ACHN (cell line): ENCODE results near the gene PTPN3.
"Not testable (repeated sequence)": the region's sequence is repeated elsewhere in the genome, so short reads cannot be mapped to it uniquely, and the experiment has no call there.

Source experiments
- DNase-seq: peaks from one replicate; pipeline ENCODE4 v3.0.0-alpha.2; 2015
- in situ Hi-C: cut with HindIII; loops from 2 replicates; pipeline ENCODE4 v1.10.0; 2017; ENCODE audit warnings: low sequenced_read_pairs, low pct_ligation_motif_present, low pct_unique_long_range_greater_than_20kb

The PTPN3 gene

DNA sequence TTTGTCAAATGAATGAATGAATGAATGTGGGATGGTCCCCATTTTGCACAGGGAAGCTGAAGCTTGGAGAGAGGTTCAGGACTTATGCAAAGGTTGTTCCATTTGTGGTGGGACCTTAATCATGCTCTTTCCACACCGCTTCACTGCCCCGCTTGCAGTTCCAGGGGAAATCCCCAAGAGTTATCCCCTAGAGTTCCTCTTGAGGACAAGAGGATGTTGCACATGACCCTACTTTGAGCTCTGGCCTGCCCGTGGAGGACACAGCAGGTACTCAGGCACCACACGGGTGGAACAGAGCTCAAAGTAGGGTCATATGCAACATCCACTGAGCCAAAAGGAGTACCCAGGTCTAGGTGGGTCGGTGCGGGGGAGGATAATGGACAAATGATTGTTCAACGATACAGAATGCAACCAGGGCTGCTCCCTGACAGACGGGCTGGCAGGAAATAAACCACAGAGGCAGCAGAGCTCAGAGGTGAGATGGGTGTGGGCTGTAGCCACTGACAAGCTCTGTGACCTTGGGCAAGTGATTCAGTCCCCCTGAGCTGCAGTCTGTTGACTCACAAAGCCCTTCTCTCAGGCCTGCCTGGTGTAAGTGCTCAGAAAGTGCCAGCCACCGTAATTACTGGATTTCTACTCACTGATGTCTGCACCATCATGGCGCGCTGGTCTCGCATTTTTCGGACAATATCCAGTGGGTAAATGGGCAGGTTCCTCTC, 116.9 kb downstream of the PTPN3 start:
- in situ Hi-C loops, result no loop called here
- peak; percentile 33 for DNase-seq

DNA sequence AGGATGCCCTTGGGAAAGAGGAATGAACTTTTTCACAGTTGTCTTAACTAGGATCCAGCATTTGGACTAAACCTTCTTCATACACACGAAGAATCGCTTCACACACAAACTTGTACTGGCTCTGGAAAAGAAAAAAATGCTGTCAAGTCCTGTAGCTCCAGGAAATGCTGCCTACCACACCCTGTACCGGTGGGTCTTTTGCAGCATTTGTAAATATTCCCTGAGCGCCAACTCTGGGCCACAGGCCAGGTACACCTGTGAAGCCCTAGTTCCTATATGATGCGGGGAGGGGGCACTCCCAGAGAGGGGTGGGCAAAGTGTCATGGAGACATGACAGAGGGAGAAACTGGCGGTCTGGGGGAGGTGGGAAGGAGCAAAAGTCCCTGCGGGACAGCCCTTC, 118.6 kb downstream of the PTPN3 start:
- in situ Hi-C loops, result no loop called here
- DNase-seq, result no peak

DNA sequence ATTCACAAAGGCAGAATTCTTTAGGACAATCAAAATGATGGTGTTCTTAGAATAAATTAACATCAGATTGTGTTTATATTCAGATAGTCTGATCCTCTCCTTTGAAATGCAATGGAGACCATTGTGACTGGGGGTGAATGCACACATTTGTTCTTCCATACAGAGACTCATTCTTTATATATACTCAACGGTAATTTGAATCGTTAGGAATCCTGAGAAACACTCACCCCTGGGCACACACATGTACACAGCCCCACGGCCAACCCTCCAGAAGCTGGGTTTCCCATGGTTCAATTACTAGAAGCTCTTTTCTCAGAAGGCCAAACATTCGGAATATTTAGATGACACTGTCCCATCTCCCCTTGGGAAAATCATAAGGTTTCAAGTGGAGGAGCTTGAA, 119.8 kb downstream of the PTPN3 start:
- no peak for DNase-seq
- in situ Hi-C loops, result no loop called here

DNA sequence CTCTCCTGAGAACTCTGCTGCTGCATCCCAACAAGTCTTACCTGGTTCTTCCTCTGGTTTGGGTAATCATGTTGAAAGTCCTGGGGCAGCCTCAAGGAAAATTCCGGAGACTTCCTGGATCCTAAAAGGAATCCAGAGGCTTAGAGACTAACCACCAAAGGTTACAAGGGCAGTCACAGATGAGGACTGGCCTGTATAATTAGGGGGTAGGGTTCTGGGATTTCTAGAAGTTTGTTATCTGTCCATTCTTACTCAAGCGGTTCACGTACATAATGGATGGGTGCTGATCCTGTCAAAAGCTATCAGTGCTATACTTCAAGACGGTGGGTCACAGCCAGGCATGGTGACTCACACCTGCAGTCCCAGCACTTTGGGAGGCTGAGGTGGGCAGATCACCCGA, 125.9 kb downstream of the PTPN3 start:
- no peak for DNase-seq
- in situ Hi-C loops, result no loop called here

DNA sequence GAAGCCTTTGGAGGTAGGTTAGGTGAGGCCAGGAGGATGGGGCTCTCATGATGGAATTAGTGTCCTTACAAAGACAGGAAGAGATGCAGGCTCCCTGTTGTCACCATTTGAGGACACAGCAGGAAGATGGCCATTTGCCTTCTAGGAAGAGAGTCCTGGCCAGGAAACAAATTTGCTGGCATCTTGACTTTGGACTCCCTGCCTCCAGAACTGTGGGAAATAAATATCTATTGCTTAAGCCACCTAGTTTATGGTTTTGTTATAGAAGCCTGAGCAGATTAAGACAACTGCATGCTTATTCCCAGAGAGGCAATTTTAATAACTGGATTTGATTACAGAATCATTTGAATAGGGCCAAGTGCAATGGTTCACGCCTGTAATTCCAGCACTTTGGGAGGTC, 126.7 kb downstream of the PTPN3 start:
- no peak for DNase-seq
- in situ Hi-C loops, result no loop called here

DNA sequence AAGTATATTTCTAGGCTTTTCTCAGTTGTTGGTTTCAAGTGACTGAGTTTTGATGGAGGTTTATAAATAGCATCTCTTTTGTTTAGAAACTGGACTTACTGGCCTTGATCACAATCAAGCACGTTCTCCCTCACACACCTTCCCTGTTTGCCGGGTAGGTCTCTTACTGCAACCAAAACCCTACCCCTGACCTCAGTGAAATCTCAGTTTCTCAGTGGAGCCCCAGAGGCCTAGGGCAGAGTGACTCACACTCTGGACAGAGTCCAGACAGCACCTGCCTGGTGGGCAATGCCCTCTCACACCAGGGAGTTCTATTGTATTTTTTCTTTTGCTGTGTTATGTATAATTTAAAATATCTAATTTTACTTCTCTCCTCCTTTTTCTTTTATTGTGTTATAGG, 128.8 kb downstream of the PTPN3 start:
- in situ Hi-C loops, result no loop called here
- DNase-seq, result no peak

DNA sequence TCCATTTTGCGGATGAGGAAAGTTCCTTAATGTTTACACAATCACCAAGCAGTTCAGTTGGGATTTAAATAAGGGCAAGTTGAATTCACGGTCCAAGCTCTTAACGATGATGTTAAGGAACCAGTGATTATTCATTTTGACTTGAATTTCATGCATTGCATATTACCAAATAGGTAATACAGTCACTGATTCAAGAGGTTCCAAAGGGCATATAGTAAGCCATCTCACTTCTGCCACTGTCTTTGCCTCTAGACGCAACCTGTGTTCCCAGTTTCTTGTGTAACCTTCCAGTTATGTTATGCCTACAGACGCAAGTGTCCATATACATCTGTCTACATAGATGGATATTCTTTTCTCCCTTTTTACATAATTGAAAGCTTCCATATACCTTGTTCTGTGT, 137.3 kb downstream of the PTPN3 start:
- in situ Hi-C loops, result no loop called here
- no peak for DNase-seq

DNA sequence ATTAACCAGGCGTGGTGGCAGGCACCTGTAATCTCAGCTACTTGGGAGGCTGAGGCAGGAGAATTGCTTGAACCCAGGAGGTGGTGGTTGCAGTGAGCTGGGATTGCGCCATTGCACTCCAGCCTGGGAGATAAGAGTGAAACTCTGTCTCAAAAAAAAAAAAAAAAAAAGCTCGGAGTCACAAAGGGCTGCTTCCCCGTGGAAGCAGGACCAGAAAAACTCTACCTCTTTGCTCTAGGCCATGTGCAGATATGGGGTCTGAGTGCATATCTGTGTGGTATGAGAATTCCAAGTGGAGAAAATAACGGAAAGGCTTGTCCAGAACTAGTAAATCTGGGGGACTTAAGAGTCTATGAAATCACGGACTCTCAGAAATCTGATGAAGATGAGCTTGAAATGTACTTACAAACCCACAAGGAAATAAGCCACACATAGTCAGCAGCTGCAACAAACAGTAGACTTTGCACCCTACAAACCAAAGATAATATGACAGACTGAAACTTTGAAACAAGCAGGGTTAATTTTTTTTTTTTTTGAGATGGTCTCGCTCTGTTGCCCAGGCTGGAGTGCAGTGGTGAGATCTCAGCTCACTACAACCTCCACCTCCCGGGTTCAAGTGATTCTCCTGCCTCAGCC, 139.0 kb downstream of the PTPN3 start:
- in situ Hi-C loops, DNase-seq: not testable (repeated sequence)

DNA sequence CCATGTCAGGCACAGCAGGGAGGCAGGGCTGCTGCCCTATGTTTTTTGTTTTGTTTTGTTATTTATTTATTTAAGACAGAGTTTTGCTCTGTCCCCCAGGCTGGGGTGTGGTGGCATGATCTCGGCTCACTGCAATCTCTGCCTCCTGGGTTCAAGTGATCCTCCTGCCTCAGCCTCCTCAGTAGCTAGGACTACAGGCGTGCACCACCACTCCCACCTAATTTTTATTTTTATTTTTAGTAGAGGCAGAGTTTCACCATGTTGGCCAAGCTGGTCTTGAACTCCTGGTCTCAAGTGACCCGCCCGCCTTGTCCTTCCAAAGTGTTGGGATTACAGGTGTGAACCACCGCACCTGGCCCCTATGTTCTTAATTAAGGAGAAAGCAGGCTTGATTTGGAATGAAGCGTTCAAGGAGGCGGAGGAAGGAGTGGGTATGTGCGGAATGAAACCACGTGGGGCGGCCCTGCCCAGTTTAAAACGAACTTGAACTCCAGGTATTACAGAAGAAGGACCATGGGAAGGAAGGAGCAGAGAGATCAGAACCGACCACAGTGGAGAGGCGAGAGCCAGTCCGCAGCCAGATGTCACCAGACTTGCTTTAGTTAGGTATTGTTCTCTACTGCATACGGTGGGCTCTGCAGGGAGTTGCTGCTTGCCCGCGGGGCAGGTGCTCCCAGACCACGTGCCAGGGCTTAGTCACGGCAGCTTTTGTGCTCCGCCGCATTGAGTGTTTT, 142.4 kb downstream of the PTPN3 start:
- DNase-seq, result no peak
- in situ Hi-C loops, result no loop called here

DNA sequence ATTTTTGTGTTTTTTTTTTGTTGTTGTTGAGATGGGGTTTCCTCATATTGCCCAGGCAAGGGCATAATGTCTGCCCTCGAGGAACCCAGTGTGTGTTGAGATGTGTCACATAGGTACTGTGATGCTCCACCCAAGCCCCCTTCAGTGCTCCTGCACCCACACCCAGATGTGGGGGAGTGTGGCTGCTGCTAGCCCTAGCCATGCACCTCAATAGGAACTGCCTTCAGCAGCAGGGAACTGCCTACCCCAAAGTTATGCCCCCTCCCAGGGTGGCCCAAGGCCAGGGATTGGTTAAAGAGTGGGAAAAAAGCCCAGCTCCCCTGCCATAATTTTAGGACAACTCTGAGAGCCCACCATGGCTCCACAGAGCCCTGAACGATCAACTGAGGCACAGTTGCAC, 143.9 kb downstream of the PTPN3 start:
- in situ Hi-C loops, result no loop called here
- DNase-seq, result no peak

DNA sequence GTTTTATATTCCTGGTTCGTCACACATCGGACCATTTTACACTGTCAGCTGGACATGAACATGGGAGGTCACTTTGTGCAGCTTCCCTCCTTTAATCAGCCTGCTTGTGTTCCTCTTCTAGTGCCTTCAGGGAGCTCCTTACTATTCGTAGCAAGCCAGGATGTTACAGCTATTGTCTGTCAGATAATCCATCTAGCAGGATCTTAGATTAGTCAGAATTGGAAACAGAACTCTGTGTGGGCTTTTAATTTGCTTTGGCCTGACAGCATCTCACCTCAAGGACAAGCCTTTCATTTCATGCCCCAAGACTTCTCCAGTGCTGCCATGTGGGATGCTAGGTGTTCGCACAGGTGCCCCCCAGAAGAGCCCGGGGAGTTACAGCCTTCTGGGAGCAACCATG, 147.1 kb downstream of the PTPN3 start:
- DNase-seq, result no peak
- in situ Hi-C loops, result no loop called here

DNA sequence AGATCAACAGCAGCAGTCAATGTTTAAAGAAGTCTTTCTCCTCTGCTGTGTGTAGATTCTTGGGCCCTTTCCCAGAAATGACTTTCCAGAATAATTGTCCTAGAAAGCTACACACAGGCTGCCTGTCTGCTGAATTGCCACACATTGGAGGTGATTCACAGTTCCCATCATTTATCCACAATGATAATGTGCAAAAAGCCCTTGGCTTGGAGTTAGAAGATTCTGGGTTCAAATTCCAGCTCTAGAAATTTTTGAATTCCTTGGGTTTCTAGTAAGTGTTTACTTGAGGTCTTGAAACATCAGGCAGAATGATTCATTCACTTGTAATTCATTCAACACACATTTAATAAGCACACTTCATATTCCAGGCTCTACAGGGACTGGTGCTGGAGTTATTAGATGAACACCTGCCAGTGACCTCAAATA, 148.7 kb downstream of the PTPN3 start:
- in situ Hi-C loops, result no loop called here
- DNase-seq, result peak; percentile 75

DNA sequence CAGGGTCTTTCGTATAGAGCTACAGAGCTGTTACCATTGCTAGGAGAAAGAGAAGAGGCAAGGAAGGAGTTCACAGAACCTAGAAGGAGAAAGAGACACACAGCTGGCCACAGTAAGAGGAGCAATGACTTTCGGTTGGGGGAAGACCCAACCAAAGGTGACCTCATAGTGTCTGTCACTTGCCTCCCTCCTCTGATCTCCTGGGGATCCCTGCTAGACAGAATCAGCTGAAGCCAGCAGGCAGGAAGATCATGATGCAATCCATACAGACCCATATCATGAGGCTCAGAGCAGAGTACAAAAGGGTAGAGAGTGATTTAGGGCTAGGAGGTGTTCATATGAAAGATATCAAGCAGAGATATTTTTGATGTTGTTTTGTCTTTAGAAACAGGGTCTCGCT, 151.2 kb downstream of the PTPN3 start:
- in situ Hi-C loops, result no loop called here
- DNase-seq, result no peak

DNA sequence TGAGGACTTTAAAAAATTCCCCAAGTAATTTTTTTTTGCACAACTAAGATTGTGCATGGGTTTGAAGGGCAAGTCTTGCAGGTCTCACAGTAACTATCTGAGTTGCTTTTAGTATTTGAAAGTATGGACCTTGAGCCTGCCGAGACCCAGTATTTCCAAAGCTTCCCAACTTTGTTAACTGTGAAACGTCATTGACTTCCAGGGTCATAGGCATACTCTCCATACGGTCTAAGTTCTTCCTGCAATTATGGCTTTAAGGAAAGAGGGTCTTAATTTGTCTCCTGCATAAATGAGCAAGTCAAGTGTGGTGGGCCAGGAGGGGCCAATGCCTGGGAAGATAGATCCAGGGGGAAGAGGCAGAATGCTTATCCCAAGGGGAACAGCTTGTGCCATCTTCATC, 153.2 kb downstream of the PTPN3 start:
- in situ Hi-C loops, result no loop called here
- DNase-seq, result no peak

DNA sequence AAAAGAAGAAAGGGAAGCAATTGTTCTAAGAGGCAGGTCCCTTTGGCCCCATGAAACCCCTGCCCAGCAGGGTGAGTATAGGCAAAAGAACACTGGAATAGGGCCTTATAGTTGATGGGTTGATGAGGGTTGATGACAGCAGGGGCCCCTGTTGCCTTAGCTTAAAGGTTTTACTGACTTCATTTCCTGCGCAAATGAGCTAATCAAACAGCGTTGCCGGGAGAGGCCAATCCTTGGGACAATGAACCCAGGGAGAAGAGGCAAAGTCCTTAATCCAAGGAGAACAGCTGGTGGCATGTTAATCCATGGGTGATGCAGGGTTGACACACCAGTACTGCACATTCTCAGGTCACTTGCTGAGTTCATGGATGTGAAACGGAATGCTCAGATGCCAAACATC, 155.2 kb downstream of the PTPN3 start:
- in situ Hi-C loops, result no loop called here
- no peak for DNase-seq

DNA sequence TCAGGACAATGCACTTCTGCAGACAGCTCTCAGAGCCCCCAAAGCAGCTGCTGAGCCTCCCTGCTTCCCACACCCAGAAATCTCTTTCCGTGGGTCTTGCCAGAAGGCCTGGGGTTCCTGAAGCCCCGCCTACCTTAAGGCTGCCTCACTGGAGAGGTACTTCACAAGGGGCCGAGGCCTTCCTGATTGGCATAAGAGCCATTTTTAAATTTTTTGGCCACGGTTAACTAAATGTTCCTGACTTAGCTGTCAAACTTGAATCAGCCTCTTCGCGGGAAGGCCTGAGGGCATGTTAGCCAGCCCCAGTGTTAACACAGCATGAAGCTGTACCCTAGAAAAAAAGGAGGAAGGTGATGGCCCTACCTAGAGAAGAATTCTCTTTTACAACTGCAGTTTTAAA, 156.5 kb downstream of the PTPN3 start:
- DNase-seq, result no peak
- in situ Hi-C loops, result no loop called here

DNA sequence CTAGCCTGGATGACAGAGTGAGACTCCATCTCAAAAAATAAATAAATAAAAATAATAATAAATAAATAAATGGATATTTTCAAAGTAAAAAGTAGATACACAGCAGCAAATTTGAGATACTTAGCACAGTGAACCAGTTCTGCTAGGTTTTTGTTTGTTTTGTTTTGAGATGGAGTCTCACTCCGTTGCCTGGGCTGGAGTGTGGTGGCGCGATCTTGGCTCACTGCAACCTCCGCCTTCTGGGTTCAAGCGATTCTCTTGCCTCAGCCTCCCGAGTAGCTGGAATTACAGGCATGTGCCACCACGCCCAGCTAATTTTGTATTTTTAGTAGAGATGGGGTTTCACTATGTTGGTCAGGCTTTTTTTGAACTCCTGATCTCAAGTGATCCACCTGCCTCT, 157.1 kb downstream of the PTPN3 start:
- in situ Hi-C loops, DNase-seq: not testable (repeated sequence)

DNA sequence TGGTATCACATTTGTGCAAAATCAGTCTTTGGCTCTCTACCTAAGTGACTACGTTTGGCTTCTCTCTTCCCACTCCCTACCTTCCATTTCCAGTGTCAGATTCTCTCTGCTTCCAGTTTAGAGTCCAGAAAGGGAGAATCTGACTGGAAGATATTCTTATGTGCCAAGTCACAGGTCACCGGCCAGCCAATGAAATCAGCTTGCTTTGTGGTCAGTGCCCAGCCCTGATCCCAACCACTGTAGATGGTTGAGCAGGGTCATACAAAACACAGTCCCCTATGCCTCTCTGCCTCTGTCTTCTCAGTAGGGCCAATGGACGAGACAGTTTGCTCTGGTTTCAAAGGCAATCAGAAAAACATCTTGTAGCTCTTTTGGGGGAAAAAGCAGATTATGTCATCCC, 161.7 kb downstream of the PTPN3 start:
- DNase-seq, result no peak
- in situ Hi-C loops, result no loop called here

DNA sequence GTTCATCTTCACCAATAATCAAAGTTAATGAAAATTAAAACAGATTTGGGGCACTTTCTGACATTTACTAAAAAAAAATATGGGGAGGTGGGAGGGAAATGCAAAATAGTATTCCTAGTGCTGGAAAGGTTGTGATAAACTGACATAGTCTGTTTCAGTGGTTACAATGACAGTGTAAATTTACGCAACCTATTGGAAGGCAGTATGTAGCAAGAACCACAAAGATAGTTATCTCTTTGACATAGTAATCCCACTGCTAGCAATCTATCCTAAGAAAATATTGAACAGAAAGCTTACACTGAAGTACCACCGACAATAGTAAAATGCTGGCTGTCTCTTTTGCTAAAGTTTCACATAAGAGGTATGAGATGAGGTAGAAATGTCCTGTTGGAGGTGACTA, 162.2 kb downstream of the PTPN3 start:
- DNase-seq, result no peak
- in situ Hi-C loops, result no loop called here

DNA sequence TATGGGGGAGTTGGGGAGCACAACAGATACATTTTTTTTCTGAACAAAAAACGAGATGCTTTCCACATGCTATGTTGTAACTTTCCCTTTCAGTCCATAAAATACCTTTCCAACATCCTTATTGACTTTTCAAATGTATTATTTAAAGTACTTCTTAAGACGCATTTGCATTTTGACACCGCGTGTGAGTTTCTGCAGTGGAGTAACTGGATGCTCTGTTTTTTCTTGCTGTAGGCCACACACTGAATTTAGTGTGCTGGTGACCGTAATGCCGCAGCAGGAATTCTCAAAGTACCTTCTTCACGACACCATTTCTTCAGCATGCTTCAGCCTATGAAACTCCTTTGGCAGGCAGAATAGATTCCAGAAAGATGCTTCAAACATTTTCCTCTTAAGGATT, 163.0 kb downstream of the PTPN3 start:
- in situ Hi-C loops, result no loop called here

More for the DNA sequence above, 163.0 kb downstream of the PTPN3 start:
- DNase-seq, result no peak
